GM23338 (cell line): ENCODE data around the gene TMEM63C. TPM values are rescaled to one million over a fixed set of nuclear protein-coding genes. Genes with fewer than 3 reads are reported as not detected.

Experiments
- ATAC-seq: fragments of 200-7000 bp; cut with Tn5 transposase; 3 replicates; pipeline ENCODE4 v1.9.1; 2020
- DNase-seq: peaks from one replicate; pipeline ENCODE4 v3.0.0-alpha.2; 2015; ENCODE audit warnings: low spot score
- H2AFZ ChIP-seq: fragments of 200-600 bp; sonication (generic); 2 replicates; pipeline ENCODE4 v1.8.0; 2016; ENCODE audit warnings: antibody characterized with exemption, mild to moderate bottlenecking, moderate library complexity
- H3F3A ChIP-seq: fragments of 200-600 bp; sonication (generic); replicated peaks from 2 replicates; pipeline ENCODE4 v1.8.0; 2017; ENCODE audit warnings: antibody characterized with exemption, mixed run types, low read depth
- H3K27ac ChIP-seq: fragments of 200-600 bp; sonication (generic); 2 replicates; pipeline ENCODE4 v1.6.1; 2016; ENCODE audit warnings: low read depth
- H3K27me3 ChIP-seq: fragments of 200-600 bp; sonication (generic); 2 replicates; pipeline ENCODE4 v1.8.0; 2016; ENCODE audit warnings: mild to moderate bottlenecking, mixed run types, moderate library complexity; ENCODE audit not compliant: insufficient read depth
- H3K36me3 ChIP-seq: fragments of 200-600 bp; sonication (generic); 2 replicates; pipeline ENCODE4 v1.8.0; 2016; ENCODE audit warnings: mild to moderate bottlenecking; ENCODE audit not compliant: insufficient read depth
- H3K4me1 ChIP-seq: fragments of 200-600 bp; sonication (generic); 2 replicates; pipeline ENCODE4 v1.8.0; 2016; ENCODE audit warnings: mild to moderate bottlenecking, moderate library complexity; ENCODE audit not compliant: insufficient read depth
- H3K4me2 ChIP-seq: fragments of 200-600 bp; sonication (generic); 2 replicates; pipeline ENCODE4 v1.7.1; 2017; ENCODE audit warnings: mixed run types
- H3K4me3 ChIP-seq: fragments of 200-600 bp; sonication (generic); 2 replicates; pipeline ENCODE4 v1.6.1; 2016; ENCODE audit warnings: mixed run types
- H3K79me2 ChIP-seq: fragments of 200-600 bp; sonication (generic); replicated peaks from 2 replicates; pipeline ENCODE4 v1.8.0; 2017; ENCODE audit warnings: mild to moderate bottlenecking; ENCODE audit not compliant: insufficient read depth
- H3K9me2 ChIP-seq: fragments of 200-600 bp; sonication (generic); 2 replicates; pipeline ENCODE4 v1.8.0; 2017; ENCODE audit not compliant: insufficient read depth
- H4K20me1 ChIP-seq: fragments of 200-600 bp; sonication (generic); replicated peaks from 2 replicates; pipeline ENCODE4 v1.8.0; 2017; ENCODE audit warnings: mild to moderate bottlenecking; ENCODE audit not compliant: insufficient read depth
- H3K27ac Mint-ChIP-seq: 2 replicates; pipeline ENCODE4 v1.8.0; 2020; ENCODE audit warnings: inconsistent platforms, mild to moderate bottlenecking, moderate library complexity, mixed read lengths
- H3K27me3 Mint-ChIP-seq: 3 replicates; pipeline ENCODE4 v1.8.0; 2022; ENCODE audit warnings: low read depth, mild to moderate bottlenecking, moderate library complexity, mixed read lengths, inconsistent platforms; ENCODE audit not compliant: insufficient read depth, poor library complexity
- H3K36me3 Mint-ChIP-seq: 3 replicates; pipeline ENCODE4 v1.8.0; 2021; ENCODE audit warnings: low read depth, mild to moderate bottlenecking, inconsistent platforms, moderate library complexity, mixed read lengths
- H3K4me1 Mint-ChIP-seq: 3 replicates; pipeline ENCODE4 v1.8.0; 2020; ENCODE audit warnings: mild to moderate bottlenecking, inconsistent platforms, mixed read lengths
- H3K4me3 Mint-ChIP-seq: 3 replicates; pipeline ENCODE4 v1.8.0; 2021; ENCODE audit warnings: moderate library complexity, mild to moderate bottlenecking, inconsistent platforms, mixed read lengths
- H3K9me3 Mint-ChIP-seq: 3 replicates; pipeline ENCODE4 v1.8.0; 2020; ENCODE audit warnings: moderate library complexity, mild to moderate bottlenecking, inconsistent platforms, mixed read lengths
- CREB1 ChIP-seq: fragments of 250-450 bp; sonication (Bioruptor Pico); IDR thresholded peaks from 2 replicates; pipeline ENCODE4 v1.5.0; 2020; ENCODE audit warnings: low read depth, mild to moderate bottlenecking, moderate library complexity
- CTCF ChIP-seq, 2 experiments: fragments of 200-600 bp in 1 of 2; sonication (generic) in 1 of 2; conservative IDR thresholded peaks; 2 replicates each; pipeline versions ENCODE4 v1.5.1 to v1.6.1; 2016 to 2017; ENCODE audit warnings: antibody characterized with exemption in 2 of 2, low read depth in 2 of 2, mild to moderate bottlenecking in 2 of 2, moderate library complexity in 1 of 2
- ETS1 ChIP-seq: IDR thresholded peaks from 2 replicates; pipeline ENCODE4 v1.6.1; 2016; ENCODE audit warnings: antibody characterized with exemption
- EZH2 ChIP-seq: fragments of 200-600 bp; sonication (generic); IDR thresholded peaks from one replicate; pipeline ENCODE4 v1.8.0; 2017; ENCODE audit warnings: antibody characterized with exemption, mild to moderate bottlenecking, low read depth; ENCODE audit not compliant: unreplicated experiment
- EZH2phosphoT487 ChIP-seq: fragments of 200-600 bp; sonication (generic); IDR thresholded peaks from one replicate; pipeline ENCODE4 v1.8.1; 2018; ENCODE audit warnings: antibody characterized with exemption; ENCODE audit not compliant: unreplicated experiment
- JUNB ChIP-seq: IDR thresholded peaks from one replicate; pipeline ENCODE4 v1.6.1; 2016; ENCODE audit warnings: antibody characterized with exemption; ENCODE audit not compliant: unreplicated experiment
- REST ChIP-seq: IDR thresholded peaks from one replicate; pipeline ENCODE4 v1.6.1; 2018; ENCODE audit warnings: antibody characterized with exemption; ENCODE audit not compliant: unreplicated experiment
- STAT1 ChIP-seq: IDR thresholded peaks from one replicate; pipeline ENCODE4 v1.6.1; 2016; ENCODE audit warnings: antibody characterized with exemption; ENCODE audit not compliant: unreplicated experiment
- ZNF331 ChIP-seq: fragments of 250-450 bp; sonication (Bioruptor Pico); IDR thresholded peaks from 2 replicates; pipeline ENCODE4 v1.5.0; 2020; ENCODE audit warnings: low read depth, mild to moderate bottlenecking, moderate library complexity
- polyA plus RNA-seq: library from polyadenylated mRNA; unstranded; fragments of >200 nt; fragmentation: Nextera tagmentation; extraction: Ambion mirVana; gene quantifications from 2 replicates; pipeline ENCODE4 v1.2.1, GENCODE V29; 2016
- total RNA-seq: library from RNA; depleted of rRNA; stranded (reverse); fragments of >200 nt; shearing (Covaris generic); gene quantifications from 2 replicates; pipeline ENCODE4 v1.2.3, GENCODE V29; 2014

Gene TMEM63C
- total and polyA plus RNA-seq, 2 experiments from 2014 or later = 2.1 to 6.3 TPM

- Mint-ChIP-seq H3K27me3 (peaks cover 5% of the 10 kb centered on the region), H3K9me3 (no peaks in the 10 kb centered on the region), H3K36me3 (peaks cover 14% of the 10 kb centered on the region; the same call in 2 of the 3 replicates), H3K4me3 (no peak overlapping the region), H3K27ac (no peak overlapping the region), H3K4me1 (peaks cover 4% of the 10 kb centered on the region; the same call in 2 of the 3 replicates)
- Histone ChIP-seq H3K4me1 (no peaks in the 10 kb centered on the region), H3K9me2 (no peaks in the 10 kb centered on the region), H2AFZ (no peak overlapping the region), H3K36me3 (peaks cover 5% of the 10 kb centered on the region; the same call in 1 of the 2 replicates), H3K27me3 (no peaks in the 10 kb centered on the region), H4K20me1 (no peaks in the 10 kb centered on the region; the same call in 1 of the 2 replicates), H3K4me3 (no peak overlapping the region), H3F3A (no peaks in the 10 kb centered on the region), H3K79me2 (no peaks in the 10 kb centered on the region), H3K27ac (no peak overlapping the region), H3K4me2 (no peak overlapping the region)
- peak; percentile 60 for ATAC-seq
- DNase-seq = peak; percentile 45
- TF ChIP-seq CTCF (conservative IDR thresholded peaks at IDR 0.05; ENCODE audit: low read depth in 2 of 2) = peak; percentile 32 to 59
- no peak for TF ChIP-seq JUNB
- TF ChIP-seq EZH2phosphoT487 = no peak
- no peak for TF ChIP-seq ETS1
- no peak for TF ChIP-seq STAT1
- TF ChIP-seq EZH2 = no peak
- no peak for TF ChIP-seq ZNF331 (CRISPR knock-in tag)
- no peak for TF ChIP-seq REST
- no peak for TF ChIP-seq CREB1 (CRISPR knock-in tag)
Measured at GRCh38 chr14:77278461-77279230, 97.0 kb downstream of the TMEM63C start.
